Left ventricle myocardium inferior (tissue), 1 donor: ENCODE results near the gene NTM. TPM values are rescaled to one million over a fixed set of nuclear protein-coding genes. Genes with fewer than 3 reads are reported as not detected.
"Not testable (repeated sequence)": the region's sequence is repeated elsewhere in the genome, so short reads cannot be mapped to it uniquely, and the experiment has no call there.

Experiments used
- DNase-seq: peaks from one replicate; pipeline ENCODE4 v3.0.0-alpha.2; 2020
- H3K27ac ChIP-seq: fragments of 200-600 bp; replicated peaks from 2 replicates; pipeline ENCODE4 v1.8.0; 2021
- H3K27me3 ChIP-seq: fragments of 200-600 bp; 2 replicates; pipeline ENCODE4 v1.8.0; 2021; ENCODE audit warnings: low read depth
- H3K36me3 ChIP-seq: fragments of 200-600 bp; 2 replicates; pipeline ENCODE4 v1.8.0; 2021
- H3K4me1 ChIP-seq: fragments of 200-600 bp; 2 replicates; pipeline ENCODE4 v1.8.0; 2021
- H3K4me3 ChIP-seq: fragments of 200-600 bp; 2 replicates; pipeline ENCODE4 v1.8.0; 2021; ENCODE audit warnings: mild to moderate bottlenecking, moderate library complexity
- H3K9me3 ChIP-seq: fragments of 200-600 bp; replicated peaks from 2 replicates; pipeline ENCODE4 v1.8.0; 2021
- intact Hi-C: fragments of 100-400 bp; cut with micrococcal nuclease; formaldehyde crosslinking; loops from one replicate; pipeline ENCODE4 v1.11.0; 2022
- total RNA-seq: library from RNA; stranded (reverse); fragmentation: NEBNext Ultra II Directional; extraction: Animal tissue kit (Norgen Biotek cat#: 25700); gene quantifications from one replicate; pipeline ENCODE4 v1.2.1, GENCODE V29; 2021
- TF ChIP-seq, protein P1 (sequence below): fragments of 200-600 bp; IDR thresholded peaks from 2 replicates; pipeline ENCODE4 v1.8.0; 2021; ENCODE audit warnings: antibody characterized with exemption, mild to moderate bottlenecking, borderline replicate concordance
- donor health status: DM: no; HTN: yes; CAD: no; lungs with severe emphysema.

Gene NTM
- total RNA-seq, 1 donor from 2014 or later: 1.0 TPM

DNA sequence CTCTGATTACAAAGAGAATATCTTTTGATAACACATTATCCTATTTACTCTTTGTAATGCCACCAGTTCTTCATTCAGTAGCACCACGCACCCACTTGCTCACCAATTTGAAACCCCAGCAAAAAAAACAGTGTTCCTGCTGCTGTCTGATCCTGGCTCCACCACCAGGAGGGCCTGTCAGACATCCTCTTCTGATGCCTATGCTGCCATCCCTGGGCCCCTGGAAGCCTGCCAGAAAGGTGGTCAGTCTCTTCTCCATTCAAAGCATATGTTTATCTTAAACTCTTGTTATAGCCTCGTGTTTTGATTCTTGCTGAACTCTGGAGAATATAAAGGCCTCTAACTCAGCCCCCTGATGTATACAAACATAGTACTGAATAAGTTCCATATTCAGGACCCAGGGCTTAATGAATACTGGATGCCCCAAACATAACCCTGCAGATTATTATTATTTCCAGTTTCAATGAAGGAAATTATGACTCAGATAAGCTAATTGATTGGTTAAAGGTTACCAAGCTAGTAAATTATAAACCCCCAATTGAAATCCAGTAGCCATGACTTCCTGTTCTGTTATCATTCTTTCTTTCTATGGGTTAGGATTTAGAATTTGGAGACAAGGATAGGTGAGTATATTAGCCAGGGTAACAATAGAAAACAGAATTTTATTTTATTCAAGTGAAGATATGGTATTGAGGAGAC is 116.7 kb downstream of the NTM start:
- no peak for DNase-seq
- Histone ChIP-seq H3K27me3 (peaks cover 4% of the 10 kb centered on the region), H3K9me3 (no peaks in the 10 kb centered on the region), H3K36me3 (no peaks in the 10 kb centered on the region), H3K4me1 (peaks cover 7% of the 10 kb centered on the region), H3K4me3 (no peak overlapping the region), H3K27ac (no peak overlapping the region)
- intact Hi-C loops: no loop called here
- TF ChIP-seq, protein P1, sequence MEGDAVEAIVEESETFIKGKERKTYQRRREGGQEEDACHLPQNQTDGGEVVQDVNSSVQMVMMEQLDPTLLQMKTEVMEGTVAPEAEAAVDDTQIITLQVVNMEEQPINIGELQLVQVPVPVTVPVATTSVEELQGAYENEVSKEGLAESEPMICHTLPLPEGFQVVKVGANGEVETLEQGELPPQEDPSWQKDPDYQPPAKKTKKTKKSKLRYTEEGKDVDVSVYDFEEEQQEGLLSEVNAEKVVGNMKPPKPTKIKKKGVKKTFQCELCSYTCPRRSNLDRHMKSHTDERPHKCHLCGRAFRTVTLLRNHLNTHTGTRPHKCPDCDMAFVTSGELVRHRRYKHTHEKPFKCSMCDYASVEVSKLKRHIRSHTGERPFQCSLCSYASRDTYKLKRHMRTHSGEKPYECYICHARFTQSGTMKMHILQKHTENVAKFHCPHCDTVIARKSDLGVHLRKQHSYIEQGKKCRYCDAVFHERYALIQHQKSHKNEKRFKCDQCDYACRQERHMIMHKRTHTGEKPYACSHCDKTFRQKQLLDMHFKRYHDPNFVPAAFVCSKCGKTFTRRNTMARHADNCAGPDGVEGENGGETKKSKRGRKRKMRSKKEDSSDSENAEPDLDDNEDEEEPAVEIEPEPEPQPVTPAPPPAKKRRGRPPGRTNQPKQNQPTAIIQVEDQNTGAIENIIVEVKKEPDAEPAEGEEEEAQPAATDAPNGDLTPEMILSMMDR: no peak

DNA sequence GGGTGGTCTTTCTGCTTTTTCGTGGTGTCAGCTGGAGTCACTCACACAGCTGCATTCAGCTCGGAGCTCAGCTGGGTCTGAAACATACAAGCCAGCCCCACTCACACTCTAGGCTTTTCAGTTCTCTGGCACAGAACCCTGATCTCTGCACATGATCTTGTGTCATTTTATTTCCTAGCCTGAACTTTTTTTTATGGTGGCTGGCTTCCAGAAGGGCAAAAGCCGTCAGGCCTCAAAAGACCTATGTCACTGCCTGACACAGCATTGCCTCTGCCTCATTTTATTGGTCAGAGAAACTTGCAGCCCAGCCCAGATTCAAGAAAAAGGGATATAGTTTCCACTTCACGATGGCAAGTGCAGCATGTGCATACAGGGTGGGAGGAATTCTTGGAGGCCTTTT is 117.8 kb downstream of the NTM start:
- H3K27ac ChIP-seq: no peak overlapping the region
- H3K27me3 ChIP-seq: no peaks in the 10 kb centered on the region
- no peaks in the 10 kb centered on the region for H3K36me3 ChIP-seq
- no peak overlapping the region for H3K4me3 ChIP-seq
- intact Hi-C loops: no loop called here
- DNase-seq: no peak
- peaks cover 7% of the 10 kb centered on the region for H3K4me1 ChIP-seq
- TF ChIP-seq, protein P1: no peak
- no peaks in the 10 kb centered on the region for H3K9me3 ChIP-seq

DNA sequence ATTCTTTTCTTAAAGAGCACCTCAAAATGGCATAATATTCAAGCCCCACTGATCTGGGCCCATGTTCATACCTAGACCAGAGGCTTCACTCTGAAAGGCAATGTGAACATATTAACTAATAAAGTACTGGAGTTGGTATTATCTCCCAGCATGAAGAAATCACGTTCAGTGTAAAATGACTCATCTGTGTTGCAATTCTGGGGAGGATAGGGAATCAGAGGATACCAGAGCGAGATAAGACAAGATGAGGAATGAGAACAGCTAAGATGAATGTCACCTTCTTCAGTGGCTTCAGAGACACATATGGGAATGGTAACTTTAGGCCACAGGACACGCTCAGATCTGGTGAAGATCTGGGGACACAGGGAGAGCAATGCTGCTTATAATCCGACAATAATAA is 121.1 kb downstream of the NTM start:
- intact Hi-C loops: no loop called here
- TF ChIP-seq, protein P1: no peak

DNA sequence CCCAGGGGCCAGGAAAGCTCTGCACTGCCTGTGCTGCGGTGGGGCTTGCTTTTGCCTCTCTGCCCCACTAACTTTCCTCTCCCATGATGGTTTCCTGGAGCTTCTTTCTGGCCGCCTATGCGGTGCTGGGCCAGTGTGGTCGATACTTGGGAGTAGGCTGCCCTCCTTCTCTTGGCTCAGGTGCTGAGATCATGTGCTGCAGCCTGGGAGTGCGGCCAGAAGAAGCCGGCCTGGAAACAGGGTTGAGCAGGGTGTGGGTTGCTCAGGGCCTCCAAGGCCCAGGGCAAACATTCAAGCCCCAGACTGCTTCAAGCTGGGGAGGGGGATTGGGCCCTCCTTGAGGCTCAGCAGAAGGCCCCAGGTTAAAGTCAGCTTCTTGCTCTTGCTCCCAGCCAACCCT is 125.0 kb downstream of the NTM start:
- H3K27me3 ChIP-seq: no peaks in the 10 kb centered on the region
- H3K9me3 ChIP-seq: no peaks in the 10 kb centered on the region
- H3K4me1 ChIP-seq: peaks cover 9% of the 10 kb centered on the region
- intact Hi-C loops: no loop called here
- H3K4me3 ChIP-seq: no peak overlapping the region
- TF ChIP-seq, protein P1: no peak
- no peaks in the 10 kb centered on the region for H3K36me3 ChIP-seq
- no peak overlapping the region for H3K27ac ChIP-seq
- DNase-seq: peak; percentile 67

More for the DNA sequence above, 121.1 kb downstream of the NTM start:
- DNase-seq: no peak
- no peaks in the 10 kb centered on the region for H3K27me3 ChIP-seq
- no peaks in the 10 kb centered on the region for H3K36me3 ChIP-seq
- H3K4me3 ChIP-seq: no peak overlapping the region
- H3K4me1 ChIP-seq: peaks cover 15% of the 10 kb centered on the region
- H3K27ac ChIP-seq: no peak overlapping the region
- no peaks in the 10 kb centered on the region for H3K9me3 ChIP-seq

DNA sequence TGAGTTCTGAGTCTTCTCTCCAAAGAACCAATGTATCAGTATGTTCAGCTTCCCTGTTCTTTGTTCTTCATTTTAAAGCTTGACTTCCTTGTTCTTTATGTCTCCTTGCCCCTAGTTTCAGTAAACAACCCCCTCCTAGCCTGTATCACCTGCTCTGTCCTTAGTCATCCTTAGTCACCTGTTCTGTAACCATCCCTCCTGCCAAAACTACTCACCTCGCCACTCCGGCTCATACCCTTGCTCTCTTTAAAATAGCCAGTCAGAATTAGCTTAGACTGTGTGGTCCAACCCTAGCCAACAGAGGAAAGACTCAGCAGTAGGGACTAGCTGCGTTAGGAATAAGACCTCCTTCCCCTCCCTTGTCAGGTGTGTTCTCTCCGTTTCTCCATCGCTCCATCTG is 127.3 kb downstream of the NTM start:
- DNase-seq, H3K4me1 ChIP-seq, H3K4me3 ChIP-seq, intact Hi-C loops, H3K9me3 ChIP-seq, H3K27ac ChIP-seq, H3K36me3 ChIP-seq: not testable (repeated sequence)
- peaks cover 11% of the 10 kb centered on the region for H3K27me3 ChIP-seq

DNA sequence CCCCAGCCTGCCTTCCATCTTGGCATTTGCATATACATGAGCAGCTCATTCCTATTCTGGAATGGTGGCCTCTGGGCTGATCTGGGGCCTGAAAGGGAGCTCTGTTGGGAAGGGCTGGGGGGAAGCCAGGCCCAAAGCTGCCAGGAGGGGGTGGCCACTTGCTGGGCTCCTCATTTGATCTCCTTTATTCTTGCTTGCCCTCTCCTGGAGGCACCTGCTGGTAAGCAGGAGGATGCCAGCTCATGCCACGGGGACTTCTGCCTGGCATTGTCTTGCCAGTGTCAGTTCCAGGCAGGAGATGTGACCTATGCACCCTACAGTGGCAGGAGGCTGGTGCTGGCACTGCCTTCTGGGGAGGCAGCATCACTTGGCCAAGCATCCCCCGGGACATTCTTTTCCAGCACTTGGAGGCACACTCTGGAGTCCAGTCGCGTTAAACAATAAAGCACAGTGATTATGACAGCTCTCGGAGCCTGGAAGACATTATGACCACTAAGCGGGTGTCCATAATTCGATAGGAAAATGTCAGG is 128.3 kb downstream of the NTM start:
- Histone ChIP-seq H3K36me3 (no peaks in the 10 kb centered on the region), H3K27ac (no peak overlapping the region), H3K4me1 (peaks cover 9% of the 10 kb centered on the region), H3K4me3 (no peak overlapping the region), H3K27me3 (peaks cover 21% of the 10 kb centered on the region), H3K9me3 (no peaks in the 10 kb centered on the region)
- intact Hi-C loops: no loop called here
- TF ChIP-seq, protein P1: no peak
- no peak for DNase-seq
